Stimulated activated CD8-positive, alpha-beta memory T cell treated with anti-CD3 and anti-CD28 coated beads, Interleukin-15, amount 100 ng/mL, for 1 hour (primary cell): ENCODE results near the gene TBC1D3B.
"Not testable (repeated sequence)": the region's sequence is repeated elsewhere in the genome, so short reads cannot be mapped to it uniquely, and the experiment has no call there.

ENCODE experiments used
- DNase-seq: peaks from one replicate; pipeline ENCODE4 v3.0.0-alpha.2; 2020; ENCODE audit warnings: low read depth

Gene TBC1D3B

DNA sequence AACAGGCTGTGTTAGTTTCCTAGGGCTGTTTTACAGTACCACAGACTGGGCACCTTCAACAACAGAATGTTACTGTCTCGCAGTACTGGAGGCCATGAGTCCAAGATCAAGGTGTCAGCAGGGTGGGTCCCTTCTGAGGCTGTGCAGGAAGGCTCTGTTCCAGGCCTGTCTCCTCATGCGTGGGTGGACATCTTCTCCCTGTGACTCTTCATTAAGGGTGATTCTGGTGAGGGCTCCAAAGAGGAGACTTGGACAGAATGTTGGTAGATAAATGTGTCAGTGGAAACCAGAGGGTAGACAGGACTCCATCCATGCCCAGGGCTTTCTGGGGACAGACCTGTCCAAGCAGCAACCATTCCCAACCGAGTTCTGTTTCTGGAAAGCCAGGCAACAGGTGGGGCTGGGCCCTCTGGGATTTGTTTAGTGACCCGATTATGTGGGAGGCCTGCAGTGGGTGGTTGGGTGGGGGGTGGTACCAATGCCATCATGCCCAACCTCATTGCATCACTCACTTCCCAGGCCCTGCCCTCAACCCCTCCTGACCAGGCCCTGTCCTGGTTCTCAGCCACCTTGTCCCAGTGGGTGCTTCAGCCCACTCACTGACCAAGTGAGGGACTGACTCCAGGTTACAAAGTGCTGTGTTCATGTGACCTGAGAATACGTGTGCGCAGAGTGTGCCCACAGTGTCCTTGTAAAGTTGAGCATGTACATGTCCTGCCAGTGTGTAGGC is 5.2 kb upstream of the TBC1D3B start:
- DNase-seq = not testable (repeated sequence)

DNA sequence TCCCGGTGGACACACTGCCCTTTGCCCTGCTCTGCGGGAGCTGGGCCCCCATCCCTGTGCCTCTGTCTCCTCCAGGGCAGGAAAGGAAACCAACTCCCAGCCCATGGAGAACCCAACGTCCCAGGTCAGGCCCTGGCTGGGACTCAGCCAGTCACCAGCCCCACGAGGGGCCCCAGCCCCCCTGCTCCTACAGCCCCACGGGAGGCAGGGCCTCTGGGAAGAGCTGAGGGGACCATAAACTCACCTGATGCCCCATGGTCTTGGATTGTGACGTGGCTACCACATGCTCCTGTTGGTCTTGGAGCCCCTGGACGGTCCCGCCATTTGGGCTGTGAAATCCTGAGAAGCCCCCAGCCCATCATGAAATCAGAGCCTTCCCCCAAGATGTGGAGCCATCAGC is 7.6 kb downstream of the TBC1D3B start:
- not testable (repeated sequence) for DNase-seq

DNA sequence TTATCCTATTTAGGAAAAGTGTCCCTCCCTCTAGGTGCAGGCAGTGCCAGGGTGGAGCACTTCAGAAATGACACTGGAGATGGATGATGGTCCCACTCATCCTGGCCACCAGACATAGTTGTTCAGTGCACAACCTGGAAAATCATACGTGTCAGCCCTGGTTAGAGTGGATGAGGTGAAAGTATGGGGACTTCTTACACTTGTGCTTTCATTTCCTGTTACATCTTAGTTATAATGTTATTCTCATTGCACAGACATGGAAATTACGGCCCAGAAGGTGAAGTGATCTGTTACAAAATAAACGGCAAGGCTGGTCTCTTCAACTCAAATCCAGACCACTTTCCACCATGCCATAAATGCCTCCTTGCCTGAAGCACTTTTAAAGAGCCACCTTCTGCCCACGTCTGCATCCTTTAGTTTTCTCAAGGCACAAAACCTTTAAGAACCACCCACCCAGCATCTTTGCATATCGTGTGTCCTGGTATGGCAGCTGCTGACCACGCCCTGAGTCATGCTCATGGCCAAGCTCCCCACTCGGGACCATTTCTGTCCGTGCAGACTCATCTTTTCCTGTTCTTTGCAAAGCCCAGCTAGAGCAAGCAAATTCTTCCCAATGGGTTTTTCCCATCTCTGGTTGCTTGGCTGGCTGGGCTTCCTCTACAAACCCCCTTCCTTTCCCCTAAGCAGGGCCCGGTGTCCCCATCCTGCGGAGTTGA is 22.4 kb downstream of the TBC1D3B start:
- no peak for DNase-seq

DNA sequence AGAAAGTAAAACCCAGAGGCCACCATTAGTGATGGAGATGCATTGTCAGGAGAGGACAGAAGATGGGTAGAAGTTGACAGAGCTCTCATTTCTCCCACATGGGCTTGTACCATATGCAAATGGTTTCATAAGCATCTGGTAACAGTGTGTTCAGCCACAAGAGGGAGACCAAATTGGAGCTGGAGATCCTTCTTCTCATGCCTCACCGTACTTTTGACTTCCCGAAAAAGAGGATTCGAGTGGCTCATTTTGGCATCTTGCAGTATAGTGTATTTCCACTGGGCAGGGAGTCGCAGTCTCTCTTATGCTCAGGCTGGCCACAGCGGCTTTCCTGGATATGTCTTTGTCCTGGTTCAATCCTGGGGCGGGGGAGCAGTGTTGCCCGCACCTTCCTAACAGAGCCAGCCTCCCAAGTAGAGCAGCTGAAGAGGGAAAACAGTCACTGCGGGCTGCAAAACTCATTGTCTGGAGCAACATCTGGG is 23.8 kb downstream of the TBC1D3B start:
- DNase-seq = no peak

DNA sequence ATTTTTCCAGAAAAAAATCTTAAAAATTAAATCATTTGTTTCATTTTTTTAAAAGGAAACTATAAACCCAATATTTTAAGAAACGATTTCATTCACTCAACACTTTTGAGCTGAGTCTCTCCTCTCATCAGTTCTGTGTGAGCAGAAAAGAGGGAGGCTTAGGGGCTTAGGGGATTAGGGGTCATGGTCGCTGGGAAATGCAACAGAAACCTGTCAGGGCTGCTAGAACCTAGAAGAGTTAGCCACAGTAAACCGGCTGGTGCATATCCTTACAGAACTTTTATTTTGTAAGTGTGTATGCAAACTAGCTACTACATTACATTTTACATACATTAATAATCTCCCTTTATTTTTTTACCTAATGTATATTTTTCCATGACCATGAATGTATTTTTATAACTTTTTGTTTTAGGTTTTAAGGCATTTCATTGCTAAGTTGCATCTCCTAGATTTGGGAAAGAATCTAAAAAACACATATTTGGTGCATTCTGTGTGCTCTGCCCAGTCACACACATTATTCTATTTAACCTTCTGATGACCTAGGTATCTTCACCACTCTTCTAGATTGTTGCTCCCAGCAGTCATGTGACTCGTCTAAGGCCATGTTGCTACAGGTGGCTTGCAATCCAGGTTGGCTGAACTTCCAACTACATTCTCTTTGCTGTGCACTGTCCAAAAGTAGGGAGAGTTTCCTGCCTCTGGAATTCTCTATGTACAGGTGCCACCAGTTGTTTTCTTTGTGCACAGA is 24.4 kb downstream of the TBC1D3B start:
- DNase-seq = no peak

DNA sequence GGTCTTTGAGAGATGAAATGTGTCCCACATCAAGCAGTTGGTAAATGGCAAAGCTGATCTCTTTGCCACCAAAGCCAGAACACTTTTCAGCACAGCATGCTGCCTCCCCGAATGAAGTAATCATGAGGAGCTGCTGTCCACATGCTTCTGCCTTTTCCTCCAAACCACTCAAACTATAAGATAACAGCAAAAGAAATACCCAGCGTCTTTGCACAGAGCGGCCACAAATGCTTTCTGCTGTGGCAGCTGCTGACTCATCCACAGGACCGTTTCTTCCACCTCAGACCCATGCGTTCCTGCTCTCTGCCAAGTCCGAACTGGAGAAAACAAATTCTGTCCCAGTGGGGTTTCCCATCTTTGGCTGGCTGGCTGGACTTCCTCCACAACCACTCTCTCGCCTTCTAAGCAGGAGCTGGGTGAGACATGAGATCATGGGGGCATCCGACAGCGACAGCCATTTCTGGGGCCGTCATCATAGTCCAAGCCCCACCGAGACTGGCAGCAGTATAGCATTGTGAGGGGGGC is 27.1 kb downstream of the TBC1D3B start:
- no peak for DNase-seq

DNA sequence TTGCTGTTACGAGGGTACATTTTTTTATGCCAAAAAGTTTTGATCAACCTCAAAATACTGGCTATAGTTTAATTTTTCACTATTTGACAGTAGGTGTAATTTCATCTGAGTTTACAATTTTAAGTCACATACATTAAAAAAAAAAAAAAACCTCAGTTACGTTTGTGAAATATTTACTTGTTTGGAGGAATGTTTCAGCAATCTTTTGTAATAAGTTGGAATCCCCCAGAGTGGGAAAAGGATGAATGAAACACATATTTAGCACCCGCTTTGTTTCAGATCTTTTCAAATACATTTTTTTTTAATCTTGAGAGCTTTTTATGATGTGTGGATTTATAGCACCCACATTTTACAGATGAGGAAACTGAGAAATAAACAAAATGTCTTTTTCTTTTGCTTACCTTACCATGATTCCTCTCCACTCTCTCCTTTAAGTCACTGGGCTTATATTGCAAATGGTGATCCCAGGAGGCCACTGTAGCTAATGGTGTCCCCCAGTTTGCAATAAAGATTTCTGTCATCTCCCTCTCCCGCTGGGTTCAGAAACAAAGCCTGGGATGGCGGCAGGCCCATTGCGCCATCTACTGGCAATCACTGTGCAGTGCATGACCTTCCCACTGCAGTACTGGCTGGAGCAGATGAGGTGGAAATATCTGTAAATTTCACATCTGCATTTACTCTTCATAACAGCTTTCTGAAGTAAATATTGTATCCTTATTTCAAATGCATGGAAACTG is 27.7 kb downstream of the TBC1D3B start:
- DNase-seq = peak; percentile 34

DNA sequence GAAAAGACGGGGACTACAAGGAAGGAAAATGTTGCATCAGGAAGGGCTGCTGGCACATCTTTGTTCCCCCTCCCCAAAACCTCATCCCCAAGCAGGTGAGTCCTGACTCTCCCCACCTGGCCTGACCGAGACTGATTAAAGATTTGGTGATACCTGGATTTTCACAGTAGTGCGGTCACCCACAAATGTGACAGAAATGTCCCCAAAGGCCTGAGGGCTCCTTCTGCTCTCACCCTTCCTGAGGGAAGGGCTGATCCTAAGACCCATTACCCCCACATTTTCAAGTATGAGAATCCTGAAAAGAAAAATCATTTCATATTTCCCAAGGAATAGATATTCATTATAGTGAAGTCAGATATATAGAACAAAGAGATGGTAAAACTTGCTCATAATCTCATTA is 28.8 kb downstream of the TBC1D3B start:
- no peak for DNase-seq

DNA sequence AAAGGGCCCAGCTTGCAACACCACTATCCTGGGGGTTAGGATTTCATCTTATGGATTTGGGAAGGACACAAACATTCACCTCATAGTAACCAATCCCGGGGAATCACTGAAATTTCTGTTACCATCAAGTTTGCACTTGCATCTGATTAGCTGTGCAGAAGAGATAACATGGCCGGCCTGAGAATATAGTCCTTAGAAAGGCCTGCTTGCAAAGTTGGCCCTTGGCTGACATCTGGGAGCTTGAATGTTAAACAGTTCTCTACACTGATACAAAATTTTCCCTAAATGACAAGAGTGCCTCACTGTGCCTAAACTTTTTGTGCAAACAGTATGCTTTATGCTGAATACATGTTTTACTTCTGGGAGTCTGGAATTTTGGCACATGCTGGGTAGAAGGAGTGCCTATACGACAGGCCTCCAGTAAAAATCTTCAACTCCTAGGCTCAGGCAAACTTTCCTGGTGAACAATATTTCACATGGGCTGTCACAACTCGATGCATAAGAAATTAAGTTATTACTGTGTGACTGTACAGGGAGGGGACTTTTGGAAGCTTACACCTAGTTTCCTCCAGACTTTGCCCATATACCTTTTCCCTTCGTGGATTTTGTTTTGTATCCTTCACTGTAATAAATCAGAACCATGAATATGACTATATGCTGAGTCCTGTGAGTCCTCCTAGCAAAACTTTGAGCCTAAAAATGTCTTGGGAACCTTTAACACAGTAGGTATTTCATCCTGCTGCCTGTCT is 31.3 kb downstream of the TBC1D3B start:
- DNase-seq = no peak

DNA sequence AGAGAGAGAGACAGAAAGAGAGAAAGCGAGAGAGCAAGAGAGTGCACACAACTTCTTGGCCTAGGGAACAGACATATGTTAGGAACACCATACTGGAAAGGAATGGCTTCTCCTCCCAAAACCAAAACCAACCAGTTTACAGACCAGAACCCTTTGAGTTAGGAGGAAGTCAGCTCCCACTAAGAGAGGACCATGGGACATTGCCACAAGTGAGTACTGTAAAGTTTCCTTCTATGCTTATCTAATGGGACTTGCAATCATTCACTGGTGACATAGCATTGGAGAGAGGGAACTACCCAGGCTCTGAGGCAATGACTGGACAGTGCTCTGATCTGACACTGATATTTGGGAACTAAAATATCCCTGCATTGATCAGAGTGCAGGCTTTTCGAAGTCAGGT is 32.4 kb downstream of the TBC1D3B start:
- DNase-seq = no peak

DNA sequence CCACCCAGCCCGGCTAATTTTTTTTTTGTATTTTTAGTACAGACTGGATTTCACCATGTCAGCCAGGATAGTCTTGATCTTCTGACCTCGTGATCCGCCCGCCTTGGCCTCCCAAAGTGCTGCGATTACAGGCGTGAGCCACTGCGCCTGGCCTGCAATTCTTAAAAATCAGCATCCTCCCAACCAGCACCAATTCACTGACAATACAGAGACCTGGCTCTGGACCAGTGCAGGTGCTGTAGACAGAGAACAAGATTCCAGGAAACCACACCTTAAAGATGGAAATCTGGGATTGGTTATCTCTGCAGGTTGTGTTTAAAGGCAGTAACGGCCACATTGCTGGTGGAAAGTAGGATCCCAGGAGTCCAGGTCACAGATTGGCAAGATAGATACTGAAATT is 33.6 kb downstream of the TBC1D3B start:
- no peak for DNase-seq

DNA sequence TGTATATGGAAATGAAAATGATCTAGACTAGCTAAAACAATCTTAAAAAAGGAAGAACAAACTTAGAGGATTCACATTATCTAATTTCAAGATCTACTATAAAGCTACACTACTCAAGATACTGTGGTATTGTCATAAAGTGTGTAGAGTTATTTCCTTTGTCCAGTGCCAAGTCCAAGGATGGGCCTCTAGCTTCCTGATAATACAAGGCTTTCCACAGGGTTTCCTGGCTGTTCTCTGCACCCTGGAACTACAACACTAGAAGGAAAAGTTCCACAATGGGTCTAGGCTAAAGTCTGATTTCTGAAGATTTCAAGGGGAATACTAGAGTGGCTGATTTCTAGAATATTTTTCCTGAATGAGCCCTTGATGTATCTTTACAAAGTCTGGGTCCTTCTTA is 34.2 kb downstream of the TBC1D3B start:
- DNase-seq = no peak

DNA sequence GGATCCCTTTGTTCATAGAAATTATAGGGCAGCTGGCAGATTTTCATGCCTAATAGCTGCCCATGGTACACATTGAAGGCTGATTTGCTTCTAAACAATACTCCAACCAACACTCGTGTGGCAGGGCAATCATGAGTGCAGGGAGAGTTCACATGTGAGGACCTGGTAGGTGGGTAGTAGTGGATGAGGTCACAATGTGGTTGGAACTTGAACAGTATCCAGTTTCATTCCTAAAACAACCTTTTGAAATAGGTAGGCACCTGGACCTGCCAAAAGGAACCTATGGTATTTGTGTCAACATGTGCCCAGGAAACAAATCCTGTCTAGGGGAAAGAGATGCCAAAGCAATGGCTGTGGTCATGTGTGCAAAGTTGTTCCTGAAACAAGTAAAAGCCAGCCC is 40.0 kb downstream of the TBC1D3B start:
- no peak for DNase-seq

DNA sequence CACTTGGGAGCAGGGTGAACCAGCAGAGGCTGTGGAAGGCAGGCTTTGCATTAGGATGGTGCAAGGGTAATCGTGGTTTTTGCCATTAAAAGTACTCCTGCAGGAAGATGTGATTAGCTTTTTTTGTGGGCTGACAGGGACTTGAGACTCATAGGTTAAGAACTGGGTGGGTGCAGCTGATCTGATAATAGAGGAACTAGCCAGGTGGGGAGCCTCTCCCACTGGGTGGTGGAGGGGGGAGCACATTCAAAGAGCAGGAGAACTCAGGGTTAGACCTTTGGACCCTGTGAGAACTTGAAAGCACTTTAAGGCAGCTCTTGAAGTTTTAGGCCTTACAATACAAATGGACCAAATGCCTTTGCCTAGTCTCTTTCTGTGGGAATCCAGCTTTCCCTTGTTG is 40.4 kb downstream of the TBC1D3B start:
- DNase-seq = no peak

DNA sequence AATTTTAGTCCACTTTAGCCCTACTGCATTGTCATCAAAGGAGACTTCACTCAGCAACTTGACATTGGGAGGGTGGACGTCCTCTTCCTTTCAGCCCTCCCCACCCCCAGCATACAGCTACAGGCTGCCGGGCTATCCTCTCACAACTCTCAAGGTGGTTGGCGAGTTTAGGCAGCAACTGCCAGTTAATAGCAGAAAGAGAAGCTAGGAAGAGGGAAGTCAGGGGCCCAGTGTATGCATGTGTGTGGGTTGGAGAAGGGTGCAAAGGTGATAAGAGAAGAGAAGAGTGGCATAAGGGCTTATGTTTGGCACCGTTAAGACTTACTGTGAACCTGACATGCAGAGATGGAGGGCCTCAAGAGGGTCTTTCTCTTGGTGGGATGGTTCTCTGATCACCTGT is 41.0 kb downstream of the TBC1D3B start:
- no peak for DNase-seq

DNA sequence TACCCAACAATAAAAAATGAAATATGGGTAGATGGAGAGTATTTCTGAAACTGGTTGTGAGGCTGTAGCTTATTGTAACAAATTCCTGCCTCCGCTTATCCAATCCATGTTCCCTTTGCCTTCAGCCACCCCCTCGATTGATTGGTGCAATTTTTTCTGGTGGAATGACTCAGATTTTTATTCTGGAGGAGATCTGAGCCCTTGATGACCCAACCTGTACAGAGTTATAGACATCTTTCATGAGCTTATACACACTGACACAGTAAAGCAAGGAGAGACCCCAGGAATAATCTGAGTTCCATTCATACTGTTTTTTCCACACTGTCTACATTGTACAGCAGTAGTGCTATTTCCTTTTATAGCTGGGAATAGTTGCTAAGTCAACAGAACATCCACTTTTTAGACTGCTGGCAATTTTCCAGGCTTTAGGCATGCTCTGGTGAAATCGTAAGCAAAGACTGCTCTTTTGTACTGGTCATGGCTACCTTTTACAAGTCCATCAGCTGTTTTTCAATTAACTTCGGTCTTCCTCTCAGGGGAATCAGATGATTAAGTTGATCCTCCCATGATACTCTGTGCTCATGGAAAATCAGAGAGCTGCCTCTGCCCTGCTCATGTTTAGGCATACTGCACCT is 42.7 kb downstream of the TBC1D3B start:
- no peak for DNase-seq

DNA sequence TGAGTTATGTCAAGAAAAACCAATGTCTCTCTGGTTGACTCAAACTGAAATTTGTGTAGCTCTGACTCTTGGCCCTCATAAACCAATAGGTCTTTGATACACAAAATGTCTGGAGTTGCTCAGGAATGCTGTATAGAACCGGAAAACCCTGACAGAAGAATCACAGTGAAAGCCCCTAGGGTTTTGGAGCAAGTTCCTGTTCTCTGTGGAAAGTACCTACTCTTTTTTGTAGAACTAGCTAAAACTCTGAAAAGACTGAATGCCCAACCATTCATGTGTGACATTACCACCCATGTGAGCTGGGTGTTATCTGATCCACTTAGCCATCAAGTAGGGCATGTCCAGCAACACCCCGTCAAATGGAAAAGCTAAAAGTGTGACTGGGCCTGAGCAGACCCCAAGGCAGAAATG is 44.0 kb downstream of the TBC1D3B start:
- no peak for DNase-seq

DNA sequence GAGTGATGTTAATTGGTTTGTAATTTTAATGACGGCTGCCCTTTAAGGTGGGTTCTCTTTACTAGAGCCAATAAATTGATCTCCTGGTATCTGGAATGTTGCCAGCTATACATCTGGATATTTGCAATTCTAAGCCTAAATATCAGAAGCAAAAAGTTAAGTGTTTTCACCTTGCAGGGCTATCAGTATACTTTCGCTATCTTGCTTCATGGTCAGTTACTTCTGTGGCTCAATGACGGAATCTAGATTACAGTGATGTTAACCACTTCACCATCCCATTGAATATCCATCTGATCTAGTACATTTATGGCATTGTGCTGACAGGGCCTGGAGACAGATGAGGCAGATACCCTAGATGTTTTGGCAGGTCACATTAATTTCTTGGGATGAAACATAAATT is 44.5 kb downstream of the TBC1D3B start:
- DNase-seq = no peak

DNA sequence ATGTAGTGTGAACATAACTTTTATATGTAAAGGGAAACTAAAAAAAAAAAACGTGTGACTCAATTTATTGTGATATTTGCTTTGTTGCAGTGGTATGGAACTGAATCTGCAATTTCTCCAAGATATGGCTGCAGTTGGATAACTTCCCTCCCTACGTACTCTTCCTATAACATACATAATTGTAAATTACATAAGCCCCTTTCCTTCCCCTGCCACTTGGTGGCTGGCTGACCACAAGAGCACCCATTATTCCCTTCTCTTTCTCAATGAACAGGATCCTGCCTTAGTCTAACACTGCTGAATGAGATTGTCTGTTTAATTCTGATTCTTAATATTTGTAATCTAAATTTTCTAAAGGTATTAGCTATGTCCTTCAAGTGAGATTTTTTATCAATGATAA is 45.0 kb downstream of the TBC1D3B start:
- DNase-seq = no peak

DNA sequence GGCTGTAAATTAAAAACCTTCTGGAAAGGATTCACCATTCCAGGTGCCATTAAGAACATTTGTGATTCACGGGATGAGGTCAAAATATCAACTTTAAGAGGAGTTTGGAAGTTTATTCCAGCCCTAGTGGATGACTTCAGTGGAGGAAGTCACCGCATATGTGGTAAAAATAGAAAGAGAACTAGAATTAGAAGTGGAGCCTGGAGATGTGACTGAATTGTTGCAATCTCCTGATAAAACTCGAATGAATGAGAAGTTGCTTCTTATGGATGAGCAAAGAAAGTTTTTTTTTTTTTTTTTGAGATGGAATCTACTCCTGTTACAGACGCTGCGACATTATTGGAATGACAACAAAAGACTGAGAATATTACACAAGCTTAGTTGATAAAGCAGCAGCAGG is 46.1 kb downstream of the TBC1D3B start:
- no peak for DNase-seq

DNA sequence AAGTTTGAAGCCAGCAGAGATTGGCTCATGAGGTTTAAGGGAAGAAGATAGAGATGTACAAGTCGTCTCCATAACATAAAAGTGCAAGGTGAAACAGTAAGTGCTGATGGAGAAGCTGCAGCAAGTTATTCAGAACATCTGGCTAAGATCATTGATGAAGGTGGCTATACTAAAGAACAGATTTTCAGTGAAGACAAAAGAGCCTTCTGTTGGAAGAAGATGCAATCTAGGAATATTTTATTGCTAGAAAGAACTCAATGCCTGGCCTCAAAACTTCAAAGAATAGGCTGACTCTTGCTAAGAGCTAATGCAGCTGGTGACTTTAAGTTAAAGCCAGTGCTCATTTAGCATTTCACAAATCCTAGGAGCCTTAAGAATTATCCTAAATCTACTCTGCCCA is 46.8 kb downstream of the TBC1D3B start:
- DNase-seq = no peak
